ENCODE measurements around the gene TENM4. TPM values are rescaled to one million over a fixed set of nuclear protein-coding genes. Genes with fewer than 3 reads are reported as not detected.

The TENM4 gene
- total and polyA plus RNA-seq, 2 of the 8 experiments (the other 6 are each of a cell fraction or from before 2014, with no cell fraction given): 3.5 to 7.2 TPM

DNA sequence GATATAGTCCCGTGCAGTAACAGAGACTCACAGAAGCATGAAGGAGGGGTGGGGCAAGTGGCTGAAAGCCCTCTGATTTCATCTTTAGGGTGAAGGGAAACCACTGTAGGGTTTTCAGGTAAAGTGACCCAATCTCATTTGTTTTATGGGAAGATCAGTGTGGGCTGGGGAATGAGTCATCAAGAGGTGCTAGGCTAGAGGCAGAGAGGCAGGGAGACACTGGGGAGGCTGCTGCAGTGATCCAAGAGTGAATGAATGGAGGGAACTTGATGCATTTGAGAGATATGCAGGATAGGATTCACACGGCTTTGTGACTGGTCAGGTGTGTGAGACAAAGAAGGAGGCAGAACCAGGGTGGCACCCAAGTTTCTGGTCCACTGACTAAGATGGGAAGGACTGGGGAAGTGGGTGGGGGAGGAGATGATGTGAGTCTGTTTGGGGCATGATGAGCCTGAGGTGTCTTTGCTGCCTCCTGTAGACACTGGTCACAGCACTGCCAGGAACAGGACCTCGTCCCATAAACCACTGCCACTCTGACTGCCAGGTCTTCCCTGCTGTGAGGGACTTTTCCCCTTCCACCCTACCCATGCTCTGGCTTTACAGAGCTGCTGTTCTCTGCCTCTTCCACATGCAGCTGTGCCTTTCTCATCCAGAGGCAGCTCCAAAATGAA, 239.0 kb downstream of the TENM4 start:
- POLR2A ChIA-PET (ENCODE audit: partially characterized antibody): interaction anchor here (0.6 kb wide), 1 partner anchor 260 kb away, joined by 4 read pairs; no protein-coding TSS in a partner anchor
- H2BK15ac ChIP-seq (ENCODE audit: low read length): no peak overlapping the region
- TF ChIP-seq POU5F1 (IDR thresholded peaks at IDR 0.05; ENCODE audit: low read depth, low read length) (no peak), POLR2AphosphoS5 (IDR thresholded peaks at IDR 0.05; ENCODE audit: low read depth, low read length) (no peak), EGR1 (IDR thresholded peaks at IDR 0.05; ENCODE audit: borderline replicate concordance, low read depth, low read length) (no peak), ASH2L (IDR thresholded peaks at IDR 0.05; ENCODE audit: low read length) (no peak), JUN (IDR thresholded peaks at IDR 0.05; ENCODE audit: low read depth, low read length) (no peak), CHD1 (IDR thresholded peaks at IDR 0.05; ENCODE audit: low read depth, low read length) (no peak), SRF (IDR thresholded peaks at IDR 0.05; ENCODE audit: low read depth, low read length) (no peak), NANOG (IDR thresholded peaks at IDR 0.05; ENCODE audit: insufficient read depth, low read depth, low read length, poor library complexity, severe bottlenecking) (no peak), CHD2 (IDR thresholded peaks at IDR 0.05; ENCODE audit: low read length) (no peak), CBX8 (IDR thresholded peaks at IDR 0.05; ENCODE audit: borderline replicate concordance, low read depth, low read length) (no peak)
- TF ChIP-seq, protein P1, sequence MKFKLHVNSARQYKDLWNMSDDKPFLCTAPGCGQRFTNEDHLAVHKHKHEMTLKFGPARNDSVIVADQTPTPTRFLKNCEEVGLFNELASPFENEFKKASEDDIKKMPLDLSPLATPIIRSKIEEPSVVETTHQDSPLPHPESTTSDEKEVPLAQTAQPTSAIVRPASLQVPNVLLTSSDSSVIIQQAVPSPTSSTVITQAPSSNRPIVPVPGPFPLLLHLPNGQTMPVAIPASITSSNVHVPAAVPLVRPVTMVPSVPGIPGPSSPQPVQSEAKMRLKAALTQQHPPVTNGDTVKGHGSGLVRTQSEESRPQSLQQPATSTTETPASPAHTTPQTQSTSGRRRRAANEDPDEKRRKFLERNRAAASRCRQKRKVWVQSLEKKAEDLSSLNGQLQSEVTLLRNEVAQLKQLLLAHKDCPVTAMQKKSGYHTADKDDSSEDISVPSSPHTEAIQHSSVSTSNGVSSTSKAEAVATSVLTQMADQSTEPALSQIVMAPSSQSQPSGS (IDR thresholded peaks at IDR 0.05; ENCODE audit: low read length): no peak

More for the DNA sequence above, 239.0 kb downstream of the TENM4 start:
- Histone ChIP-seq H3K14ac (ENCODE audit: insufficient read length) (no peak overlapping the region), H2AK5ac (ENCODE audit: low read depth, low read length) (no peak overlapping the region), H2BK120ac (replicated peaks; ENCODE audit: low read depth, low read length) (no peak overlapping the region), H3K27ac (ENCODE audit: low read depth, low read length) (no peak overlapping the region), H3K4me1 (replicated peaks in 1 of 4; ENCODE audit: control insufficient read depth in 3 of 4, insufficient read depth in 4 of 4, low read length in 3 of 4) (no peaks in the 10 kb centered on the region), H3K79me1 (ENCODE audit: low read depth, low read length) (no peaks in the 10 kb centered on the region), H3K23ac (ENCODE audit: insufficient read length) (no peak overlapping the region), H4K91ac (replicated peaks; ENCODE audit: insufficient read length, low read length) (no peak overlapping the region), H3K18ac (ENCODE audit: extremely low read depth, low read length) (no peak overlapping the region), H3K9ac (replicated peaks in 1 of 4; ENCODE audit: extremely low read depth in 1 of 4, low read depth in 3 of 4, low read length in 3 of 4) (no peak overlapping the region), H3K23me2 (ENCODE audit: low read depth, low read length) (no peaks in the 10 kb centered on the region), H4K5ac (ENCODE audit: insufficient read length, low read depth, low read length) (no peak overlapping the region), H3K4ac (replicated peaks; ENCODE audit: insufficient read length, low read depth, low read length) (no peak overlapping the region), H3K27me3 (replicated peaks in 1 of 4; ENCODE audit: control insufficient read depth in 3 of 4, extremely low read depth in 1 of 4, insufficient read depth in 3 of 4, low read length in 3 of 4) (no peaks in the 10 kb centered on the region), H3K56ac (replicated peaks; ENCODE audit: insufficient read length, low read depth, low read length) (no peak overlapping the region), H2AFZ (ENCODE audit: low read length) (no peak overlapping the region), H2BK5ac (ENCODE audit: low read depth, low read length) (no peak overlapping the region), H2BK20ac (ENCODE audit: low read length) (no peak overlapping the region), H3K4me2 (ENCODE audit: insufficient read depth in 1 of 2, low read depth in 2 of 2, low read length in 2 of 2) (no peak overlapping the region), H3K4me3 (ENCODE audit: extremely low read depth in 1 of 4, insufficient read depth in 2 of 4, low read depth in 3 of 4, low read length in 4 of 4) (no peak overlapping the region), H3K36me3 (ENCODE audit: control insufficient read depth in 2 of 4, insufficient read depth in 4 of 4, low read length in 3 of 4) (no peaks in the 10 kb centered on the region), H4K20me1 (replicated peaks in 1 of 2; ENCODE audit: control insufficient read depth in 1 of 2, insufficient read depth in 2 of 2, low read length in 2 of 2) (no peaks in the 10 kb centered on the region), H3K79me2 (ENCODE audit: control insufficient read depth in 1 of 2, insufficient read depth in 2 of 2, low read length in 2 of 2) (no peaks in the 10 kb centered on the region), H2BK12ac (ENCODE audit: low read depth, low read length) (no peak overlapping the region), H4K8ac (ENCODE audit: extremely low read depth, insufficient read depth, low read length) (no peak overlapping the region), H3K9me3 (ENCODE audit: insufficient read depth in 2 of 2, low read depth in 1 of 2, low read length in 1 of 2) (no peaks in the 10 kb centered on the region)
- FAIRE-seq (no peak), DNase-seq (ENCODE audit: low read depth in 1 of 2, low spot score in 2 of 2) (no peak)
- 82% methylated on average over 3 of the region's 3 CpGs; no CpG with 5 or more reads in 1 of the 2 experiments for WGBS, 2 experiments (ENCODE audit: extremely low coverage in 1 of 2, insufficient coverage in 1 of 2, insufficient read length in 1 of 2, insufficient replicate concordance in 2 of 2, low coverage in 1 of 2, low lambda C conversion rate in 2 of 2, missing lambda C conversion rate in 1 of 2)
- CTCF ChIA-PET (ENCODE audit: partially characterized antibody): no interaction called here
